HG03439 (cell line): ENCODE results near the gene SLC35E1.

Source experiments
- ATAC-seq: cut with Tn5 transposase; IDR thresholded peaks from one replicate; pipeline ENCODE4 v1.9.1; 2021; ENCODE audit warnings: mild to moderate bottlenecking, moderate library complexity; ENCODE audit not compliant: unreplicated experiment

The SLC35E1 gene

GRCh38 chr19:16572332-16573211 is at the start of gene SLC35E1:
Gene SLC35E1, minus strand, starts transcription at chr19:16572415. Its CDS starts 51 bp downstream, at chr19:16572364.
- ATAC-seq, result peak; percentile 80

- ATAC-seq, result no peak
These were observed 49.1 kb upstream of the SLC35E1 start for GRCh38 chr19:16621165-16621800.

- ATAC-seq, result no peak
These were observed 48.4 kb upstream of the SLC35E1 start for GRCh38 chr19:16620584-16620983.

- ATAC-seq, result no peak
These were observed 47.8 kb upstream of the SLC35E1 start for GRCh38 chr19:16620018-16620417.

- no peak for ATAC-seq
These were observed 47.2 kb upstream of the SLC35E1 start for GRCh38 chr19:16619457-16619856.

- ATAC-seq, result no peak
These were observed 46.0 kb upstream of the SLC35E1 start for GRCh38 chr19:16618248-16618647.

DNA sequence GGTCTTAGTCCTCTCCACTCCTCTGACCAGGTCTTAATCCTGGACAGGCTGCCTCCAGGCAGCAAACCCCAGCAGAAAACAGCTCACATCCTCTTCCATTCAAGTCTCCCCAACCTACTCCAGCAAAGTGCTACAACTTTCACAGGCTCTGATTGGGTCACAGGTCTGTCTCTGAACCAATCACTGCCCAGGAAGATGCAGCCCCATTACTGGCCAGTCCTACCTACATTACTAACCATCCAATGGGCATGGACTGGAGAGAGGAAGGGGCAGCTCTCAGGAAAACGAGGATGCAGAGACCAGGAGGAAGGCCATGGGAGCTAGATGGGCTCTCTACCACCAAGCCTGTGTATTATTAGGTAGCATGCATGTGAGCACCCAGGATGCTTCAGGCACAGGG is 43.6 kb upstream of the SLC35E1 start:
- ATAC-seq, result no peak

DNA sequence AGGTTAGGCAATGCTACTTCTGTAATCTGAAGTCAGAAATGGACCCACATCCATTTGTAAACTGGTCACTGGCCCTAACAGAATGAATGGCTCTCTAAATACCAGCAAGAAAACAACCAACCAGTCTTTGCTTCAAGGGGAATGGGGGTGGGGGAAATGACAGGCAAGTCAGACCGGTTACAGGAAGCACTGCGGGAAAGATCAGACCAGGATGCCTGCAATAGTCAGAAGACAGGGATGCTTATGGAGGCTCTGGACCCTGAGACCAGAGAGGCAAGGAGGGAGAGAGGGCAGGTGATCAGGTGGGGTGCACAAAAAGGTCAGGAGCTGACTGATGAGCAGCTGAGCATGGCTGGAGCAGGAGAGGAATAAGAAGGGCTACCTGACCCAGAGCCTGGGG is 42.7 kb upstream of the SLC35E1 start:
- ATAC-seq, result no peak

DNA sequence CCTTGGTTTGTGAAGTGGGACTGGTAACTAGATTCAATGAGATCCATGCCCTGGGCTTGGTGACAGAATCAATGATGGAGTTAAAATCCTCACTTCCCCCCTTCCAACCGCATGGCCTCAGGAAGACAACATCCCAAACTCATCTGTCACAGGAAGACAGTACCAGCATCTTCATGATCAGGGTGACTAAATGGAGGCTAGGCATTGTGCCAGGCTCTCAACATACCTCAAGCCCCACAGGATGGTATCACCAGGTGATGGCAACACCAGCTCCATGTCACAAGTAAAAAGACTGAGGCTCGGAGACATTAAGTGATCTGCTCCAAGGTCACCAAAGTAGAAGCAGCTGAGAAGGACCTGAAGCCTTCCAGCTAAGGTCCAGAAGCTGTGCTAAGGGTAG is 41.6 kb upstream of the SLC35E1 start:
- ATAC-seq, result no peak

- ATAC-seq, result no peak
These were observed 40.4 kb upstream of the SLC35E1 start for GRCh38 chr19:16612636-16613035.

DNA sequence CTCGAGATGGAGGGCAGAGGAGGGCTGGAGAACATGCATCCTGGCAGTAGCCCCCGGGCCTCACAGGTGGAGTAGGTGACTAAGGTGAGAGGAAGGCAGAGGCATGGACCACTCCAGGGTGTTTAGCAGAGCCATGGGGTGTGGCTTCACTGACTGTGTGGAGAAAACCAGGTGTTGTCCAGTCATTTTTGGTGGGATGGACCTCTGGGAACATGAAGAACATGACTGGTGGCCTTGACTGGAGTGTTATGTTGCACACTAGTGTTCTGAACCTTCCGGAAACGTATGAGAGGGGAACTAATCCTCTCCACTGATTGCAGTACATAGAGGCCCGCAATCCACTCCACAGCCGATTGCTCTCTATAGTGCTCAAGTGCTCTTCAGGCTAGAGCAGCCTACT is 38.9 kb upstream of the SLC35E1 start:
- no peak for ATAC-seq

- no peak for ATAC-seq
These were observed 37.4 kb upstream of the SLC35E1 start for GRCh38 chr19:16609511-16610200.

DNA sequence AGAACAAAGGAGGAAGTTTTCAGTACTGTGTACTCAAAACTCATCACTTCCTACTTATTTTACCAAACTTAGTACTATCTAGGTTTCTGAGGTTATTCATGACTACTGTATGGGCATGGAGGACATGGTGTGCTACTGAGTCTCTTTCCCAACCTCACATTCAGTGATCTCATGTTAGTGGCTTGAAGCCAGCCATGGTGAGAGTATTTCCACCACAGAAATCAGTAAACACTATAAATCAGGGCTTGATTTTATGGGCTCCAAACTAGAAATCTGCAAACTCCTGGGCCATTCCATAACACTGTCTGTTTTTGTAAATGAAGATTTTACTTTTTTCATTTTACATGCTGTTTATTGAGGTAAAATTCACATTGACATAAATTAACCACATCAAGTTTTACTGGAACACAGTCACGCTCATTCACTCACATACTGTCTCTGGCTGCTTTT is 36.1 kb upstream of the SLC35E1 start:
- ATAC-seq, result no peak

GRCh38 chr19:16607819-16608218 is 35.6 kb upstream of the SLC35E1 start:
- no peak for ATAC-seq

- no peak for ATAC-seq
These were observed 33.4 kb upstream of the SLC35E1 start for GRCh38 chr19:16605553-16605994.

DNA sequence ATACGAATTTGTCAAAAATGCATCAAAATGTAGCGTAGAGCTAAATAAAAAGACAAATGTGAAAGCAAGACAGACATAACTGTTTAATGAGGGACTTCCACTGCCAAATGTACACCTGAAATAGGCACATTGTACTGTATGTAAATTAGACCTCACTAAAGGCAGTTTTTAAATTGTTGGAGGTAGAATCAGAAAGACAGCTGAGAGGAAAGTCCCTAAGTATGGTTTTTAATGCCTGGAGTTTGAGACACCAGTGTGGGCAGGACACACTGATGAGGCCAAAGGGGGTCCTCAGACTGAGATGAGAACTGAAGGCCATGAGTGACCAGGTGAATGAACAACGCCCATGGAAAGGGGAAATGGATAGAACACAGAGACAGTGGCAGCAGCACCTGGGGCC is 32.9 kb upstream of the SLC35E1 start:
- no peak for ATAC-seq

GRCh38 chr19:16604615-16605014 is 32.4 kb upstream of the SLC35E1 start:
- ATAC-seq, result no peak

DNA sequence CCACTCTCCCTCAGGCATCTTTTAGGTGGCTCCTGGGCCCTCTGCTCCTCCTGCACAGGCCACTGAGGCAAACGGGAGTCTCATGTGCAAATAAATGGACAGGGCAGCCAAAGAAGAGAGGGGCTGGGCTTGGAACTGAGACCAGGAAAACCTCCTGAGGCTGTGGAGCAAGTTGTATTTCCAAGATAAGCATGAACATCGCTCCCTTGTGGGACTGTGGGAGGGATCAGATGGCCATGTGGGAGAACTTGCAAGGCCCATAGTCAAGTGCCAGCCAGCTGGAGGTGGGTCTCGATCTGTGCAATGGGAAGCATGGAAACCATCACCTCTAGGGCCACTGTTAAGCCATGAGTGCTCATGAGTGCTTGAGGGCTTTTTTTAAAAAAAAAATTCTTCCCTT is 30.9 kb upstream of the SLC35E1 start:
- no peak for ATAC-seq

DNA sequence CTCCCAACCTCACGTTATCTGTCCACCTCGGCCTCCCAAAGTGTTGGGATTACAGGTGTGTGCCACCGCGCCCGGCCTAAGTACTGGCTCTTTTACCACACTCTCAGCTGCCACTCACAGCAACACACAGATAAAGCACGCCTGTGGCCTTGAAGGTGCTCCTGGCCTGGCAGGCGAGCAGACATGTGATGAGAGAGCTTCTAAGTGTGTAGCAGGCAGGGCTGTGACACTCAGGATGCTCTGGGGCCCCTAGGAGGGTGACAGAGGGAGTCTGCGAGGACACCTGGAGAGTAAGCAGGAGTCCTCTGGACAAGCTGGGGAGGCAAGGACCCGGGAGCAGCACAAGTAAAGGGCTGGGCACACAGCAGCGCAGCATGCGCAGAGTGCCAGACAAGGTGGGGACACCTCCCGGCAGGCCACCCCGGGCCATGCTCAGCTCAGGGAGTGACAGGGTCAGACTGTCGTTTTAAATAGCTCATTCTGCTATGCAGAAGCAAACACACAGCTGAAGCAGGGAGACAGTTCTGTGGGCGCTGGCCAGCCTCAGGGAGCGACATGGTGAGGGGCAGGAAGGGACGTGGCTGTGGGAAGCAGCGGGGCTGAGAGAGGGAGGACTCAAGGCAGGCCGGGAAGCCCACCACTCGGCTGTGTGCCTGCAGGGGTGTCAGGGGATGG is 29.3 kb upstream of the SLC35E1 start:
- no peak for ATAC-seq

GRCh38 chr19:16600824-16601223 is 28.6 kb upstream of the SLC35E1 start:
- no peak for ATAC-seq
